OCI-LY7 (cell line): Measurements from ENCODE around the gene PDE11A. TPM values are rescaled to one million over a fixed set of nuclear protein-coding genes. Genes with fewer than 3 reads are reported as not detected.

Experiments used
- BruUV-seq: library from RNA; stranded (reverse); fragments of 400-500 nt; replicated peaks from 2 replicates; lab custom pipeline; 2021; lab: Mats Ljungman, UMichigan
- CTCF ChIA-PET: fragments of 300-600 bp; sonication (Branson Sonifier 250); formaldehyde crosslinking; loops from one replicate; lab custom pipeline; 2022; ENCODE audit warnings: antibody characterized with exemption; ENCODE audit not compliant: unreplicated experiment; lab: Charles Lee
- POLR2A ChIA-PET: fragments of 300-600 bp; sonication (Branson Sonifier 250); formaldehyde crosslinking; loops from one replicate; lab custom pipeline; 2022; ENCODE audit warnings: antibody characterized with exemption; lab: Charles Lee
- DNase-seq: peaks from one replicate; pipeline ENCODE4 v3.0.0-alpha.2; 2015; ENCODE audit warnings: low spot score
- H2AFZ ChIP-seq: fragments of 200-600 bp; sonication (generic), shearing (Covaris generic); 2 replicates; pipeline ENCODE4 v1.6.1; 2014; ENCODE audit warnings: mild to moderate bottlenecking, antibody characterized with exemption, low read length, moderate library complexity
- H3K27ac ChIP-seq: fragments of 200-600 bp; sonication (generic); 2 replicates; pipeline ENCODE4 v1.5.1; 2014; ENCODE audit warnings: mixed run types, low read depth, mild to moderate bottlenecking, moderate library complexity, low read length, inconsistent platforms; ENCODE audit not compliant: poor library complexity, severe bottlenecking
- H3K36me3 ChIP-seq: fragments of 200-600 bp; sonication (generic); 2 replicates; pipeline ENCODE4 v1.6.1; 2014; ENCODE audit warnings: mild to moderate bottlenecking, antibody characterized with exemption, low read length, moderate library complexity, mixed read lengths; ENCODE audit not compliant: insufficient read depth
- H3K4me1 ChIP-seq: fragments of 200-600 bp; sonication (generic); 2 replicates; pipeline ENCODE4 v1.5.1; 2014; ENCODE audit warnings: mild to moderate bottlenecking, low read length; ENCODE audit not compliant: insufficient read depth, poor library complexity, severe bottlenecking
- H3K4me2 ChIP-seq: fragments of 200-600 bp; sonication (generic); 2 replicates; pipeline ENCODE4 v1.6.1; 2014; ENCODE audit warnings: mild to moderate bottlenecking, low read length
- H3K4me3 ChIP-seq: fragments of 200-600 bp; sonication (generic); 2 replicates; pipeline ENCODE4 v1.5.1; 2014; ENCODE audit warnings: mild to moderate bottlenecking, low read depth, low read length; ENCODE audit not compliant: poor library complexity, severe bottlenecking
- H3K79me2 ChIP-seq: fragments of 200-600 bp; sonication (generic); 2 replicates; pipeline ENCODE4 v1.6.1; 2016; ENCODE audit warnings: low read depth, mild to moderate bottlenecking, low read length, moderate library complexity, mixed read lengths; ENCODE audit not compliant: insufficient read depth
- H3K9me2 ChIP-seq: fragments of 200-600 bp; sonication (generic); 2 replicates; pipeline ENCODE4 v1.6.1; 2016; ENCODE audit warnings: mild to moderate bottlenecking, low read length, mixed read lengths; ENCODE audit not compliant: insufficient read depth
- H3K9me3 ChIP-seq: fragments of 200-600 bp; sonication (generic); 2 replicates; pipeline ENCODE4 v1.6.1; 2014; ENCODE audit warnings: mild to moderate bottlenecking, mixed run types, low read length, mixed read lengths
- H4K20me1 ChIP-seq: fragments of 200-600 bp; sonication (generic); 2 replicates; pipeline ENCODE4 v1.6.1; 2014; ENCODE audit warnings: mild to moderate bottlenecking, antibody characterized with exemption, low read length, moderate library complexity, mixed read lengths; ENCODE audit not compliant: insufficient read depth
- EZH2phosphoT487 ChIP-seq: fragments of 200-600 bp; sonication (generic); IDR thresholded peaks from 2 replicates; pipeline ENCODE4 v1.6.1; 2018; ENCODE audit warnings: low read depth, borderline replicate concordance, mild to moderate bottlenecking, mixed run types, antibody characterized with exemption, low read length, moderate library complexity, mixed read lengths
- intact Hi-C: fragments of 100-400 bp; cut with micrococcal nuclease; formaldehyde crosslinking; loops from one replicate; pipeline ENCODE4 v1.10.0; 2022; ENCODE audit not compliant: unreplicated experiment
- total RNA-seq, 2 experiments: library from RNA; depleted of rRNA in 1 of 2; stranded (reverse); fragments of >200 nt in 1 of 2; shearing (Covaris generic) in 1 of 2; gene quantifications; 2 replicates each; pipeline ENCODE4 v1.2.3, GENCODE V29; 2014 to 2022
- TF ChIP-seq, protein P1 (sequence below): fragments of 200-600 bp; sonication (generic); conservative IDR thresholded peaks from 2 replicates; pipeline ENCODE4 v1.5.1; 2014; ENCODE audit warnings: mild to moderate bottlenecking, antibody characterized with exemption, low read length, moderate library complexity, mixed read lengths

Gene PDE11A
- total RNA-seq, 2 experiments from 2014 or later: 0.03 TPM; not detected in 1

DNA sequence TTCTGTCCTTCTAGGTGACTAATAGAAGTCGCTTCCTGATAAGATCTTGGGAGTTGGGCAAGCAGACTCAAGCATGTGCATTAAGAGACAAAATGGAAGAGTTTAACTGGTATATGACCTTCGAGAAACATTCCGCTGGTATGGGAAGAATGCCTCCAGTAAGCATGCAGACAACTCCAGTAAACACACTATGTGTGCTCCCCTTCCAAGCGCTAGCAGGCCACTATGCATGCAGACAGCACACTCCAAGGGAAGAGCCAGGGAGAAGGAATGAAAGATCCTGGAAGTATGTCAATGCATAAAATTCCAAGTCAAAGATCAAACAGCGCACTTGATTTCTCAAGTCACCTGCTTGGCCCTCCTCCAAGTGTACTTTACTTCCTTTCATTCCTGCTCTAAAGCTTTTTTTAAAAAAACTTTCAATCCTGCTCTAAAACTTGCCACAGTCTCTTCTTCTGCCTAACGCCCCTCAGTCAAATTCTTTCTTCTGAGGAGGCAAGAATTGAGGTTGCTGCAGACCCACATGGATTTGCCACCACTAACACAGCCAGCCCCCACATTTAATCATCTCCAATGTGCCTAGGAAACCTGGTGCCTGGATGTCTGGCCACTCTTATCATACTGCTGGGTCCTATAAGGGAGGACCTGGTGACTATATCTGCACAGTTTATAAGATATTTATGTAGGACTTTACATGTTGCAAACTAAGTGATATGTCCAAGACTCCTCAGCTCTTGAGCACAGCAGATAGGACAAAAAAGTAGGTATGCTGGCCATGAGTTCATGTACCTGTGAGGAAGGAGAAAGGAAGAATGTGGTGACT lies 239.8 kb downstream of the PDE11A start:
- no peaks in the 10 kb centered on the region for H3K79me2 ChIP-seq
- no peaks in the 10 kb centered on the region for H4K20me1 ChIP-seq
- no peaks in the 10 kb centered on the region for H3K36me3 ChIP-seq
- intact Hi-C loops: no loop called here
- no peaks in the 10 kb centered on the region for H3K9me3 ChIP-seq
- H3K4me3 ChIP-seq: no peak overlapping the region
- no peak for TF ChIP-seq EZH2phosphoT487
- TF ChIP-seq, protein P1, sequence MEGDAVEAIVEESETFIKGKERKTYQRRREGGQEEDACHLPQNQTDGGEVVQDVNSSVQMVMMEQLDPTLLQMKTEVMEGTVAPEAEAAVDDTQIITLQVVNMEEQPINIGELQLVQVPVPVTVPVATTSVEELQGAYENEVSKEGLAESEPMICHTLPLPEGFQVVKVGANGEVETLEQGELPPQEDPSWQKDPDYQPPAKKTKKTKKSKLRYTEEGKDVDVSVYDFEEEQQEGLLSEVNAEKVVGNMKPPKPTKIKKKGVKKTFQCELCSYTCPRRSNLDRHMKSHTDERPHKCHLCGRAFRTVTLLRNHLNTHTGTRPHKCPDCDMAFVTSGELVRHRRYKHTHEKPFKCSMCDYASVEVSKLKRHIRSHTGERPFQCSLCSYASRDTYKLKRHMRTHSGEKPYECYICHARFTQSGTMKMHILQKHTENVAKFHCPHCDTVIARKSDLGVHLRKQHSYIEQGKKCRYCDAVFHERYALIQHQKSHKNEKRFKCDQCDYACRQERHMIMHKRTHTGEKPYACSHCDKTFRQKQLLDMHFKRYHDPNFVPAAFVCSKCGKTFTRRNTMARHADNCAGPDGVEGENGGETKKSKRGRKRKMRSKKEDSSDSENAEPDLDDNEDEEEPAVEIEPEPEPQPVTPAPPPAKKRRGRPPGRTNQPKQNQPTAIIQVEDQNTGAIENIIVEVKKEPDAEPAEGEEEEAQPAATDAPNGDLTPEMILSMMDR: no peak
- no TSS peak for BruUV-seq
- H3K4me2 ChIP-seq: no peak overlapping the region
- ChIA-PET CTCF (no interaction called here), POLR2A (no interaction called here)
- H3K4me1 ChIP-seq: no peaks in the 10 kb centered on the region
- H3K9me2 ChIP-seq: no peaks in the 10 kb centered on the region
- H3K27ac ChIP-seq: no peak overlapping the region
- DNase-seq: no peak
- no peak overlapping the region for H2AFZ ChIP-seq

DNA sequence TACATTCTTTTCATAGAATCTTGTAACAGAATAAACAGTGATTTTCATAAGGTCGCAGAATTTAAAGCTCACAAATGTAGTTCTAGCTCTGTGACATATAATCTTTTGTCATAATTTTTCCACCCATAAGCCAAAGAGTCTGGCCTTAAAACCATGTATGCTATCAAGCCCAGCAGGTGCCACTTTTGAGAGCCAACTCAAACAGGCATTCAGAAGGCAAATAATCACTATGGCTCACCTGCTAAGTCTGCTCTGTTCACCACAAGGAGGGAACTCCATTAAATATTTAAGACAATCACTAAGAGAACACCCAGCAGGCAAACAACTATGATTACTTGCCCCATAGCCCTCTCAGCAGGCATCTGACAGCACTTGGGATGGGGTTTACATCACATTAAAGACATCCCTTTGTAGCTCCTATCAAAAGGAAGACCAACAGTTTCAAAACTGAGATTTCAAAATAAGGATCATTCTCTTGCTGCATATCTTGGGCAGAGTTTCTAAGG lies 241.6 kb downstream of the PDE11A start:
- DNase-seq: no peak
- Histone ChIP-seq H3K9me3 (no peaks in the 10 kb centered on the region), H3K27ac (no peak overlapping the region), H3K9me2 (no peaks in the 10 kb centered on the region), H3K36me3 (no peaks in the 10 kb centered on the region), H3K79me2 (no peaks in the 10 kb centered on the region), H3K4me2 (no peak overlapping the region), H3K4me1 (no peaks in the 10 kb centered on the region), H2AFZ (no peak overlapping the region), H3K4me3 (no peak overlapping the region), H4K20me1 (no peaks in the 10 kb centered on the region)
- ChIA-PET POLR2A (interaction anchor here (0.5 kb wide), 1 partner anchor 73 kb away, joined by 3 read pairs; no protein-coding TSS in a partner anchor), CTCF (no interaction called here)
- intact Hi-C loops: no loop called here
- TF ChIP-seq EZH2phosphoT487: no peak
- TF ChIP-seq, protein P1: no peak
- no TSS peak for BruUV-seq

DNA sequence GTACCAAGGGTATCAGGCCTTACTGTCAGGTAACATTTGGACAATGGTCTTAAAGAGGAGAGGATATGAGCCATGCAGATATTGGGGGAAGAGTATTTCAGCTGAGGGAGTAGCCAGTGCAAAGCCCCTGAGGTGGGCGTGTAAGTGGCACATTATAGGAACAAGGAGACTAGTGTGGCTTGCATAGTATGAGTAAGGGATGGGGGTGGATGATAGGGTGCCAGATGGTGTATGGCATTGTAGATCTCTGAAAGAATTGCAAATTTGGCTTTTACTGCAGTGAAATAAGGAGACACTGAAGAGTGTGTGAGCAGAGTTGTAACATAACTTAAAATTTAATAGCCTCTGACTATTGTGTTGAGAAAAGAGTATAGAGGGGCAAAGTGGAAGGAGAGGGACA lies 244.0 kb downstream of the PDE11A start:
- intact Hi-C loops: no loop called here
- Histone ChIP-seq H4K20me1 (no peaks in the 10 kb centered on the region), H3K4me2 (no peak overlapping the region), H3K27ac (no peak overlapping the region), H3K79me2 (no peaks in the 10 kb centered on the region), H3K9me3 (no peaks in the 10 kb centered on the region), H3K9me2 (no peaks in the 10 kb centered on the region), H2AFZ (no peak overlapping the region), H3K4me3 (no peak overlapping the region), H3K4me1 (no peaks in the 10 kb centered on the region), H3K36me3 (no peaks in the 10 kb centered on the region)
- TF ChIP-seq, protein P1: no peak
- TF ChIP-seq EZH2phosphoT487: no peak
- BruUV-seq: no TSS peak
- CTCF ChIA-PET: no interaction called here
- DNase-seq: no peak
- POLR2A ChIA-PET: no interaction called here
